ENCODE measurements around the gene HBG2.

Gene HBG2

DNA sequence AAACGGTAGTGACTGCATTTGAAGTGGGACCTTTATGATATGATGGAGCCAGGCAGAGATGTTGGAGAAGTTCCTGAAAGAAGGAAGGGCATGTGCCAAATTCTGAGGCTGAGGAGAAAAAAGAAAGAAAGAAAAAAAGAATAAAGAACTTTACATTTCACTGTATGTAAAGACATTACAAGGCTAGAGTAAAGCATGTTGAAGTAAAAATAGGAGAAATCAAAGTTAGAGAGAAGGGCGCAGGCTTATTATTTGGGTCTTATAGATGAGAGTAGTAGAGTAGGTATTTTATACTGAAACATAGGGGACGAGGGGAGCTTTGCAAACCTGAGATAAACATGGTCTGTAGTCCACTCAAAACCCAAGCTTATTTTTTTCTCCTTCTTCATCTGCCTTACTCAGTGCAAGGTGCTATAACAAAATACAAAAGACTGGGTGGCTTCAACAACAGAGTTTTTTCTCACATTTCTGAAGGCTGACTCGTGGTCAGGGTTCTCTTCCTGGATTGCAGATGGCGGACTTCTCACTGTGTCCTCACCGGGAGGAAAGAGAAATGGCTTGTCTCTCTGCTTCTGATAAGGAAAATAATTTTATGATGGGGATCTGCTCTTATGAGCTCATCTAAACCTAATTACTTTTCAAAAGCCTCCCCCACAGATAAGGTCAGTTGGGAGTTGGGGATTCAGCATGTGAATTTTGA is 7.7 kb downstream of the HBG2 start:
- Histone ChIP-seq H3K9me3 (no peaks in the 10 kb centered on the region), H3K4me3 (ENCODE audit: low read depth in 1 of 2, low read length in 1 of 2) (no peak overlapping the region), H3K36me3 (no peaks in the 10 kb centered on the region), H3K4me1 (ENCODE audit: control insufficient read depth in 1 of 2, insufficient read depth in 1 of 2, low read depth in 1 of 2, low read length in 1 of 2) (no peaks in the 10 kb centered on the region), H3K27ac (no peak overlapping the region), H3K27me3 (no peaks in the 10 kb centered on the region)
- TF ChIP-seq, protein P1, sequence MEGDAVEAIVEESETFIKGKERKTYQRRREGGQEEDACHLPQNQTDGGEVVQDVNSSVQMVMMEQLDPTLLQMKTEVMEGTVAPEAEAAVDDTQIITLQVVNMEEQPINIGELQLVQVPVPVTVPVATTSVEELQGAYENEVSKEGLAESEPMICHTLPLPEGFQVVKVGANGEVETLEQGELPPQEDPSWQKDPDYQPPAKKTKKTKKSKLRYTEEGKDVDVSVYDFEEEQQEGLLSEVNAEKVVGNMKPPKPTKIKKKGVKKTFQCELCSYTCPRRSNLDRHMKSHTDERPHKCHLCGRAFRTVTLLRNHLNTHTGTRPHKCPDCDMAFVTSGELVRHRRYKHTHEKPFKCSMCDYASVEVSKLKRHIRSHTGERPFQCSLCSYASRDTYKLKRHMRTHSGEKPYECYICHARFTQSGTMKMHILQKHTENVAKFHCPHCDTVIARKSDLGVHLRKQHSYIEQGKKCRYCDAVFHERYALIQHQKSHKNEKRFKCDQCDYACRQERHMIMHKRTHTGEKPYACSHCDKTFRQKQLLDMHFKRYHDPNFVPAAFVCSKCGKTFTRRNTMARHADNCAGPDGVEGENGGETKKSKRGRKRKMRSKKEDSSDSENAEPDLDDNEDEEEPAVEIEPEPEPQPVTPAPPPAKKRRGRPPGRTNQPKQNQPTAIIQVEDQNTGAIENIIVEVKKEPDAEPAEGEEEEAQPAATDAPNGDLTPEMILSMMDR (IDR thresholded peaks at IDR 0.05): no peak

DNA sequence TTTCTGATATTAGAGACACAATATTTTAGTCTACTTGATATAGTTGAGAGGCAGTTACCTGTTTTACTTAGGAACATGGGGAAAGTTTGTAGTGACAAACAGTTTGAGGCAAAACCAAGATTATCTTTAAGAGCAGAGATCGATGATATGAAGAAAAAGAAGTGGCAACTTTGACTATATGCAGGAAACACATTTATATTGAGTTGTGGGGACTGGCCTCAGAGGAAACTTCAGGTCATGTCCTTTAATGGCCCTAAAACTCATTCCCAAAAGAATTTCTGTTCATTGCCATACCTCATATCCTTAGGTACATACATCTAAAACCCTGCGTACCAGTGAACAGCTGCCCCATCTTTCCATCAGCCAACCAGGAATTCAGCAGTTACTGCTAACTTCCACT is 9.4 kb downstream of the HBG2 start:
- Histone ChIP-seq H3K4me3 (ENCODE audit: low read depth in 1 of 2, low read length in 1 of 2) (no peak overlapping the region), H3K27ac (no peak overlapping the region), H3K36me3 (no peaks in the 10 kb centered on the region), H3K27me3 (no peaks in the 10 kb centered on the region), H3K4me1 (ENCODE audit: control insufficient read depth in 1 of 2, insufficient read depth in 1 of 2, low read depth in 1 of 2, low read length in 1 of 2) (no peaks in the 10 kb centered on the region), H3K9me3 (no peaks in the 10 kb centered on the region)
- TF ChIP-seq, protein P1 (IDR thresholded peaks at IDR 0.05): no peak

DNA sequence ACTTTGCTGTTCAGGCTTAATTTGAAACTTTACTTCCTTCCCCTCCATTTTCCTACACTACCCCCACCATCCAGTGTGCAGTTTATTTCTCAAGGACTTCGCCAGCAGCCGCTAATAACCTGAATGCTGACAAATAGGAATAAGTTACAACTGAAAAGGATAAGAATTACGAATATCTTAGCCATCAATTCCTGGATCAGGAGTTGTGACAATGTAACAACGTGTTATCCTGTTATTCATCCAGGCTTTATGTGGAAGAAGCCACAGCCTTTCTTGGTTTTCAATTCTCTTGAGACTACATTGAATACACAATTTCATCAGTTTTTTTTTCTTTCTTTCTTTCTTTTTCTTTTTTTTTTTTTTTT is 10.8 kb downstream of the HBG2 start:
- H3K27me3 ChIP-seq: no peaks in the 10 kb centered on the region

DNA sequence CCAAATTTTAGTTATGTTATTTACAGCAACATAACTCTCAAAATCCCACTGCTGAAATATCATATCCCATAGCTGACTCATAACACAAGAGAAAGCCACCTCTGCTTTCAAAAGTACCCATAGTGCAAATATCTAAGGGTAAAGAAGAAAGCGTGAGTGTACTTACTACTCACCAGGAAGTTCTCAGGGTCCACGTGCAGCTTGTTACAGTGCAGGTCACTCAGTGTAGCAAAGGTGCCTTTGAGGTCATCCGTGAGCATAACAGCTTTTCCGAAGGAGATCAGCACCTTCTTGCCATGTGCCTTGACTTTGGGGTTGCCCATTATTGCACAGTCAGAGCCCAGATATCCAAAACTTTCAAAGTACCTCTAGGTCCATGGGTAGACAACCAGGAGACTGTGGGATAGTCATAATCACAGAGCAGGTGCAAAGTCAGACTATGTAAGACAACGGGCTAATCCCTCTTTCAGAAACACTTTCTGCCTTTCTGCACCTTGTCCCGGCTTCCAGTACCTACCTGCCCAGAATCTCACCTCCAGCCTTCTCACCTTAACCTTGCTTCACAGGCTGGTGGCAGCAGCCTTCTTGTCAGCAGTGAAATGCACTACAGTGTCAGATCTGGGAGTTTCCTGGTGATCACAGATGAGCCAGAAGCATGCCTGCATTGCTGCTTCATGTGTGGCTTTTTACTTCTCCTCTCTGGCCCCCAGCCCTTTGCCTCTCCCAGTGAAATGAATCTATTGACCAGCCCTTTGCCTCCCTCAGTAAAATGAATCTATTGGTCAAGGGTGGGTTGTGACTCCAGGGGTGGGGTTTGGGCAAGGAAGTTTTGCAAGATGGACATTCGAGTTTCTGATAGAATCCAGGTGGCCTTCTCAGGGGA is 11.4 kb downstream of the HBG2 start:
- no peaks in the 10 kb centered on the region for H3K27me3 ChIP-seq
- no peaks in the 10 kb centered on the region for H3K4me1 ChIP-seq (ENCODE audit: control insufficient read depth in 1 of 2, insufficient read depth in 1 of 2, low read depth in 1 of 2, low read length in 1 of 2)
- no peak overlapping the region for H3K27ac ChIP-seq
- no peaks in the 10 kb centered on the region for H3K9me3 ChIP-seq
- H3K4me3 ChIP-seq (ENCODE audit: low read depth in 1 of 2, low read length in 1 of 2): no peak overlapping the region
- TF ChIP-seq, protein P1 (IDR thresholded peaks at IDR 0.05): no peak
- no peaks in the 10 kb centered on the region for H3K36me3 ChIP-seq

More for the DNA sequence above, 10.8 kb downstream of the HBG2 start:
- TF ChIP-seq, protein P1 (IDR thresholded peaks at IDR 0.05): no peak
- Histone ChIP-seq H3K4me1 (ENCODE audit: control insufficient read depth in 1 of 2, insufficient read depth in 1 of 2, low read depth in 1 of 2, low read length in 1 of 2) (no peaks in the 10 kb centered on the region), H3K9me3 (no peaks in the 10 kb centered on the region), H3K36me3 (no peaks in the 10 kb centered on the region), H3K4me3 (ENCODE audit: low read depth in 1 of 2, low read length in 1 of 2) (no peak overlapping the region), H3K27ac (no peak overlapping the region)

DNA sequence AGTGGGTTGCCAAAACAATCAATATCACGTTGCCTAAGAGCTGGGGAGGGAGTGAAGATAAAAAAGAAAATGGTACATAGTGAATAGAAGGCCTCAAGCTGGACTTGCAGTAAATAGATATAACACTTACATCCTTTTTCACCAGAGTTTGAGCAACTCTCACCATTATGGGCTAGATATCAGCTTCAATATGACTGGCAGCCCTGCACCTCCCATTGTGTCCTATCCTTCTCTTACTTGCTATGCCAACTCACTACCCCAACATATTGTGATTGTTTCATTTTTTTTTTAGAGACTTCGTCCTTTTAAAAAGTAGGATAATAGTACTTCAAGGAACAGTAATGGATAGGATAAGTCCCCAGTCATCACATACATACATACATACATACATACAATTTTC is 12.4 kb downstream of the HBG2 start:
- Histone ChIP-seq H3K9me3 (no peaks in the 10 kb centered on the region), H3K27me3 (no peaks in the 10 kb centered on the region), H3K4me1 (ENCODE audit: control insufficient read depth in 1 of 2, insufficient read depth in 1 of 2, low read depth in 1 of 2, low read length in 1 of 2) (no peaks in the 10 kb centered on the region), H3K27ac (no peak overlapping the region), H3K4me3 (ENCODE audit: low read depth in 1 of 2, low read length in 1 of 2) (no peak overlapping the region), H3K36me3 (no peaks in the 10 kb centered on the region)
- TF ChIP-seq, protein P1 (IDR thresholded peaks at IDR 0.05): no peak

All from neutrophil (primary cell).